SH-SY5Y (cell line): ENCODE measurements around the gene OTOGL.

Experiments used
- GATA2 ChIP-seq: IDR thresholded peaks from 2 replicates; pipeline ENCODE4 v1.6.1; 2011; ENCODE audit warnings: mild to moderate bottlenecking, low read depth, low read length
- GATA3 ChIP-seq: IDR thresholded peaks from 2 replicates; pipeline ENCODE4 v1.6.1; 2011; ENCODE audit warnings: low read depth, mild to moderate bottlenecking, low read length, moderate library complexity

DNA sequence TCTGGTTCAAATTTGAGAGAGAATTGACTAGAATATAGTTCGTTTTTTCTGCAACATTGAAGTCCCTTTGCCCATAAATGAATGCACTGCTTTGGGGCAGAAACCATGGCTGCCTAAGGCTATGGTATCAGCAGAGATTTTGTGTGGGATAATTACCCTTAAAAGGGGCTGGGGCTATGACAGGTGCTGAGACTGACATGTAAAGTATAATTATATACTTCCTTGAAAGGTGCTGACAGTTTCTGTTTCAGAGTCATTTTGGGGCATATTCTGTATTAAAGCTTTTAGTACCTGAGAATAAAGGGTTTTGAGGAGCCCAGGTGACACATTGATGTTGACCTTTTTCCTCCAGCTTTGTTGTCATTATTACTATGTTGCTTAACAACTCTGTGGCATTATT is 194.4 kb downstream of the OTOGL start:
- TF ChIP-seq GATA2 (no peak), GATA3 (no peak)
